HG03108 (cell line): ENCODE results near the gene STOX2.

ENCODE experiments used
- ATAC-seq: cut with Tn5 transposase; IDR thresholded peaks from one replicate; pipeline ENCODE4 v1.9.1; 2021; ENCODE audit warnings: moderate library complexity; ENCODE audit not compliant: unreplicated experiment

The STOX2 gene

GRCh38 chr4:183889190-183889589 is 15.9 kb upstream of the STOX2 start:
- ATAC-seq: no peak

DNA sequence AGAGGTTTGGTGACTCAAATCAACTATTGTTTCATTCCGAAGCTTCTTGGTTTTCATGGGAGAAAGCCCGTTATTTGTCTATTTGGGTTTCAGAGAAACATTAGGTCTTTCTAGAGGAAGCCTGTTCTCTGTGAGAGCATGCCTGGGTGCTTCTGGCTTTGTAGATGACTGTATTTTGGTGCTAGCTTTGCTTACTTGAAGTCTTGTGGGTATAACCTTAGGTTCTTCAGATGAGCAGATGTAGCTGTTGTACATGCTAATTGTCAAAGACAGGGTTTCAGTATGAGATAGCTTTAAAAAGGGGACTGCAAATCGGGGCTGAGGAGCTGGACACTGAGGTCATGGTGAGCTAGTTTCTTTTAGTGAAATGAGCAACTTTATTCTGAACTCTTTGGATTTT is 7.9 kb upstream of the STOX2 start:
- ATAC-seq: no peak

DNA sequence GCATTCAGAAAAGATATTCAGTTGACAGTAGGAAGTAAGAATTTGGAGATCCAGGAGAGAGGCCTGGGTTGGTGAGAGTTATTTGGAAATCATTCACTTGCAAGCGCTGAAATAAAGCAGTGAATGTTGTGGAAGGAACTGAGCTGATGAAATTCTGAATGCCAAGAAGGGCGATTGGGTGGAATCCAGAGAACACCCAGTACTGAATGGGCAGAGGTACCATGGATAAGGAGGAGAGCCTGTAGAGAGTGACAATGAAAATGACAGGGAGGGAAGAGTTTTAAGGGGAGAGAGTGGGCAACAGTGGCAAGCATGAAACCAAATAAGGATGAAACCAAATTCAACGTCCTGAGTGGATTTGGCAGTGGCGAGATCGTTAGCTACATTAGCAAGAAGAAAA is 6.7 kb upstream of the STOX2 start:
- ATAC-seq: no peak

- no peak for ATAC-seq
Observed at GRCh38 chr4:183903021-183903760, 1.9 kb upstream of the STOX2 start.

DNA sequence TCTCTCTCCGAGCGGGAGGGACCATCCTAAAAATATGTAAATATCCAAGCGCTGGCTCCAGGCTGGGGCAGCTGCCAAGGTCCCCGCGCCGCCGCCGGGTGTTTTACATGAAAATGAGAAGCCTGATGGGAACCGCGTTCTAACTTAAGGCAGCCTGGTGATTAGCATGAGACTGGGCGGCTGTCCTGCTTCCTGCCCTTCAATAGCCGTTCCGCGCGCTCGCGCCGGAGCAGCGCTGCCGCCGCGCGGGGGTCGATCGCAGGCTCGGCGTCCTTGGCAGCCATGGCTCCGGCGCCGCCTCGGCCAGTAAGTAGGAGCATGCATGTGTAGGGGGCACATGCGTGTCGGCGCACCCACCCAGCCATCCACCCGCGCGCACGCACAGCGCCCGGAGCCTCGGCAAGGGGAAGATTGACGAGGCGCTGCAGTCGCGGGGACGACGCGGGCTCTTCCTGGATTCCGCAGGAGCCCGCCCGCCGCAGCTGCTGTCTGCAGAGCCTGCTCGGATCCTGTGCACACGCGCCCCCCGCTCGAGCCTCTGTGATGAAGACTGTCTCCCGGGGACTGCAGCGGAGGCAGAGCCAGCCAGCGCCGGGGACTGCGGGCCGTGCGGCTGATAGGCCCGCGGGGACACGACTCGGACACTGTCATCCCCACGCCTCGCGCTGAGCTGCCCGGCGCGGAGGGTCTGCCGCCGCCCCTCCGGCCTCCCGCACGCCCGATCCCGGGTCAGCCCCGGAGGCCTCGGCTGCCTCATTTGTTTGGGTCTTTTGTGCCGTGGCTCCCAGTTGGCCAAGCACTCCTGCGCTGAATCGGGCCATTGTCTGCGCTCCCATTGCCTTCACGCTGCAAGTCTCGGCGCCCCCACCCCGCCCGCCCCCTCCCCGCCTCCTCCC is 734 bp downstream of the STOX2 start:
- no peak for ATAC-seq

DNA sequence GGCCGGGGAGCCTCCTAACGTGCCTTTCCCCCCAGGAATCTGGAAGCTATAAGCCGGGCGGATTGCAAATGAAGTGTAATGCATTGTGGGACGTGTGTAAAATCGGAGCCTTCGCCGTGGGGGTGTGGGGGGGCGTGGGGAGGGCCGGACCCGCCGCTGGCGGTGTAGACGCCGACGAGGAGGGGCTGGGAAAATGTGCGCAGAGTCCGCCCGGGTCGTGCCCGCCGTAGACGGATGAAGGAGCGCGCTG is 1.3 kb downstream of the STOX2 start:
- ATAC-seq: no peak

- no peak for ATAC-seq
Observed at GRCh38 chr4:183906739-183907651, 1.9 kb downstream of the STOX2 start.

DNA sequence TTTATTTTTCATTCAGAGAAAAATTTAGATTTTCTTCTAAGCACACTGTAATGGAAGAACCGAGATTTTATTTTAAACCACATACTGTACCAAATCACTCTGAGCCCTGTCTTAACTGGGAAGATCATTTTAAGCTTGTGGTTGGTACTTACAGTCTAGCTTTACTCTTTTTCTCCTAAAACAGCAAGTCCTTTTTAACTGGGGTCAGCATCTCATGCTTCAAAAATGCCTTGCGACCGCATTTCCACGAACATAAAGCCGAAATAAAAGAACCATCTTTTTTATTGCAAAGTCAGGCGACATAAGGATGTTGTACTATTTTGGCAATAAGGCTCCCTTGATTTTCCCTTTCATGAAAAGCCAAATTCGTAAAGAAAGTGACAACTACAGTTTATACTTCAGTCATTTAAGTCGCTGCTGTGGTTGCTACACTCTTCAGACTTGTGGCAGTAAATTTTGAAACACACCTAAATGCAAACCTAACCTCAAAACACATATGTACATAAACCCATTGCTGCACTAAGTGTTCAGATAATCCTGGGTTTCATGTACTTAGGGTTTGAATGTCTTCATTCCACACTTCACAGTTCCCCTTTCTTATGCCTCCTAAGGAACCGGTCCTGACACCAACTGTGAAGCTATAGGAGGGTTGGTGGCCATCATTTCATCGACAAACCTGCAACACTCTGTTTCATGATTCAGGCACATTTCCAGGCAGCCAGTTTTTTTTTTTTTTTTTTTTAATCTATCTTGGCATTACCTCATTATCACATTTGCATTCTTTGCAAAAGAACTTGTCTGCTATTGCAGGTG is 3.0 kb downstream of the STOX2 start:
- ATAC-seq: no peak

- no peak for ATAC-seq
Observed at GRCh38 chr4:183909187-183909586, 4.1 kb downstream of the STOX2 start.

- ATAC-seq: no peak
Observed at GRCh38 chr4:183909801-183910200, 4.7 kb downstream of the STOX2 start.

DNA sequence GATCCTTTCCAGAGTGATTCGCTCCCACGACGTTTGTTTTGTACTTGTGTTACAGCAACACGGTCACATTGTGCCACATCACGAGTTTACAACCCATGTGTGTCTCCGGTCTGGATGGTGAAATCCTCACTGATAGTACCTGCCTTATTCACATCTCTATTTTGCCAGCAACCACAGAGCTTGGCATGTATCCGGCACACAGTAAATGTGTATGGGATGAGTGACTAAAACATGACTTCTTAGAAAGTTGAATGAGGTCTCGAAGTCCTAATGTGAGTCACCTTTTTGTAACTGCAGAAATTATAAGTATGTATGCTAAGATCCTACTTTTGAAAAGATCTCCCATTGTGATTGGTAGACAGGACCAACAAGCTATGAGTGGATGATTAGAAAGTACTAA is 7.5 kb downstream of the STOX2 start:
- ATAC-seq: no peak

- ATAC-seq: no peak
Observed at GRCh38 chr4:183915976-183916375, 10.9 kb downstream of the STOX2 start.

DNA sequence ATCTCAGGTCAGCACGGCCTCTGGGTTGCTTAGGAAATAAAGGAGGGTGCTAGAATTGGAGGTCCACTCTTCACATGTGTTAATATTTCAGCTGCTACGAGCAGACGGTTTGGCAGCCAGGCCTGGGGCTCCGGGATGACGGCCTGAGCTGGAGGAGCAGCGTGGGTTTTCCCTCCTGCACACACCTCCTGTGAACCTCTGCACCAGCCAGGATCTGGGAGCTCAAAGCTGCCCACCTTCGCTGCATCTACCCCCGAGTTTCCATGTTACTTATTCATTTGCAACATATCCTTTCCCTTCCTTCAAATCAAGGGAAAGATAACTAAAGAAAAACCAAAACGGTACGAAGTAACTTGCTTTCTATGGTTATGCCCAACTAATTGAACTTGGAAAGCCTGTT is 13.6 kb downstream of the STOX2 start:
- ATAC-seq: no peak

DNA sequence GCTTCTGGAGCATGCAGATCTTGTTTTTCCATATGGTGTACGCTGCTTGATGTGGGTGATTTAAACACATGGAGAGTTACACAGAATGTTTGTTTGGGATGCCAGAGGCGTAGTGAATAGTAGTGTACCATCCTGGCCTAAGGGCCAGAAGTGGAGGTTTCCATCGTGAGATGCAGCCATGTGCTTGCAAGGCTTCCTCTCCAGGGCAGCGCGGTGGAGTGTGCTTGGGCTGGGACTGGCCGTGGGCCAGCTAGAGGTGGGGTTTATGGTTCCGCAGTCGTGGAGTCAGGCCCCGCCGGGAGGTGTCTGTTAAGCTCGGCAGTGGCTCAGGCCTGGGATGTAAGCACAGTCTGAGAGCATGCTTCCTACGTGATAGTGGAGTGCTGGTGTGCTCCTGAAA is 14.0 kb downstream of the STOX2 start:
- no peak for ATAC-seq

DNA sequence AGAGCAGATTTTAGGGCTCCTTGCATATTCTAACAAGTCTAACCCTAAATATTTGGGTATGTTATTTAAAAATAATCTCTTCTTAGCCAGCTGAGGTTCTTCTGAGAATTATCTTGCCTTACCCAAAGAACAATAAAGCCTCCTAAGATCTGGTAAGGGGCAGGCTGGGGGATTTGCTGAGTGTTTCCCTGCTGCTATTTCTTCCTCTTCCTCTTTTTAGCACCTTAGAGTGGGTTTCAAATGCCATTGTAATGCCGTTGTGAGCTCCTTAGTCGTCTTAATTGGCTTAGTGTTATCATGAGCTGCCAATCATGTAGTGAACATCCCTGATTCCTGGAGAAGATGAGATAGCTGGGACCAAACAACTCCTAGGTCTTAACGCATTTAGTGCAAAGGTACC is 15.4 kb downstream of the STOX2 start:
- ATAC-seq: no peak

- no peak for ATAC-seq
Observed at GRCh38 chr4:183921335-183921734, 16.2 kb downstream of the STOX2 start.

DNA sequence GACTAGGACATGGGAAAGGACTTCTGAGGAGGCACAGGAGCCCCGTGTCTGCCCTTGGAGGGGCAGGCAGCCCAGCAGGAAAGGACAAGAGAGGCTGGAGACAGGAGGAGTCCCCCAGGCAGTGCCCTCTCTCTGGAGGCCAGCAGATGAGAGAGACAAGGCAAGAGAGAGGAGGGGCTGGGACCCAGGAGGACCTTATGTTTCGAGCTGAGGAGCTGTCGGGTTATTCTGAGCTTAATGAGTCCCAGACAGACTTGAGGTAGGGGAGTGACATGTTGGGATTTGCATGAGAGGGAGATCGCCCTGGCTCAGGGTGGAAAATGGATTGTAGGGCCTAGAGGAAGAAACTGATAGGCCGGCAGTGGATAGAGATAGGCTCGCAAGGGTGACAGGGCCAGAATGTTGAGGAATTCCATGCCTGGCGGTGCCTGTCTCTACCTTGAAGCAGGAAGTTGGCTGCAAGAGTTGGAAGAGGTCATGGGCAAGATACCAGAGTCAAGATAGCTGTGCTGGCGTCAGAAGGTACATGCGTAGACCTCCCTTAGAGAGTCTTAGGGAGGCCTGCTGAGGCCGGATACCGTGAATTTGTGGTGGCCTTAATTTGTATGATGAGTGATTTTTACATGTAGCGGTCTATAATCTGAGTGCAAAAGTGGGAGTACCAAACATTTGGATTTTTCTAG is 19.4 kb downstream of the STOX2 start:
- no peak for ATAC-seq

GRCh38 chr4:183926950-183927349 is 21.8 kb downstream of the STOX2 start:
- ATAC-seq: no peak

DNA sequence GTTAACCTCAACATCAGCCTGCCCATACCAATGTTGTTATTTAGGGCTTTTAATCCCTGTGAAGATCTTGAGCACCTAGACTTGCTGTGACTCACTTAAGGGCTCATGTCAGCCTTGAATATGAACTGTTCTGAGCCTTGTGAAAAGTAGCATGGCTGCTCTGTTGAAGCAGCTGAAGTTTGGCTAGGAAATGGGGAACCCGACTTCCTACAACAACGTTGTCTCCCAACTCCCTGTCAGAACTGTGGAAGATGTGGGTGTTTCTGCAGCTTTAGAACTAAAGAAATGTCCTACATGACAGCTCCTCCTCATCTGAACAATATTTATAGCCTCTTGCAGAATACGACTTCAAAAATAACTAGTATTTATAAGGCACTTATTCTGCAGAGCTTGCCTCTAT is 27.5 kb downstream of the STOX2 start:
- ATAC-seq: no peak

DNA sequence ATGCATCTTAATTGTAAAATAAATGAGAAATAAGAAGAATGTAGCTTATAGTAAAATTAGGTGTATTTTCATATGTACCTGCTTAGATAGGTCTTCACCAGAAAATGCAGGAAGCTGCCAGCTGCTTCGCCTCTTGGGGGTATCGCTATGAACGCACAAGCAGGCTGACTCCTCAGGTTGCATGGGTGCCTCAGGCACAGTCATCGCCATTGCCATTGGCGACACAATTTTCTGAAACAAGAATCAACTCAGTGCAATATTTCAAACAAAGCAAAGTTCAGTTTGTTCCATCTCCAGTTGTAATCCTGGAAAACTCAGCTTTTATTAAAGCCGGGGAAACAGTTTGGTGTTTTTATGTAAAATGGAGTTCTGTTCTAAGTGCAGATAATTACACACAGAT is 29.7 kb downstream of the STOX2 start:
- ATAC-seq: no peak
